ENCODE measurements around the gene TET2.
A peak's percentile ranks its signal among the peaks of the same experiment; 100 is the strongest.

The TET2 gene

GRCh38 chr4:105129286-105130040, 17.2 kb upstream of the TET2 start:
- no peak for TF ChIP-seq CTCF (conservative IDR thresholded peaks at IDR 0.05)
- H3K27ac ChIP-seq, result no peak overlapping the region

- no peak for TF ChIP-seq CTCF (conservative IDR thresholded peaks at IDR 0.05)
- H3K27ac ChIP-seq, result no peak overlapping the region
These were observed 15.7 kb upstream of the TET2 start for GRCh38 chr4:105130945-105131344.

GRCh38 chr4:105133976-105134375, 12.7 kb upstream of the TET2 start:
- H3K27ac ChIP-seq, result no peak overlapping the region
- TF ChIP-seq CTCF (conservative IDR thresholded peaks at IDR 0.05), result no peak

GRCh38 chr4:105135785-105136184, 10.9 kb upstream of the TET2 start:
- H3K27ac ChIP-seq, result no peak overlapping the region
- no peak for TF ChIP-seq CTCF (conservative IDR thresholded peaks at IDR 0.05)

- H3K27ac ChIP-seq, result no peak overlapping the region
- TF ChIP-seq CTCF (conservative IDR thresholded peaks at IDR 0.05), result no peak
These were observed 9.4 kb upstream of the TET2 start for GRCh38 chr4:105137121-105137875.

GRCh38 chr4:105139646-105140045, 7.0 kb upstream of the TET2 start:
- no peak overlapping the region for H3K27ac ChIP-seq
- TF ChIP-seq CTCF (conservative IDR thresholded peaks at IDR 0.05), result no peak

GRCh38 chr4:105140684-105141490, 5.8 kb upstream of the TET2 start:
- TF ChIP-seq CTCF (conservative IDR thresholded peaks at IDR 0.05), result peak; percentile 85
- no peak overlapping the region for H3K27ac ChIP-seq

Measured in VCaP (cell line).